Fibroblast of mammary gland (primary cell): ENCODE results near the gene BMAL1.

ENCODE experiments used
- DNase-seq: peaks from one replicate; pipeline ENCODE4 v3.0.0-alpha.2; 2010; ENCODE audit warnings: low read depth
- H3K4me3 ChIP-seq: 2 replicates; pipeline ENCODE4 v1.5.1; 2011; ENCODE audit warnings: low read depth, mild to moderate bottlenecking, low read length, moderate library complexity; ENCODE audit not compliant: control insufficient read depth
- TF ChIP-seq, protein P1 (sequence below): conservative IDR thresholded peaks from 2 replicates; pipeline ENCODE4 v1.5.1; 2011; ENCODE audit warnings: low read depth, low read length, inconsistent platforms; ENCODE audit not compliant: control insufficient read depth, insufficient read depth

BMAL1 gene

GRCh38 chr11:13318498-13319295, 41.1 kb downstream of the BMAL1 start:
- no peak for DNase-seq
- TF ChIP-seq, protein P1, sequence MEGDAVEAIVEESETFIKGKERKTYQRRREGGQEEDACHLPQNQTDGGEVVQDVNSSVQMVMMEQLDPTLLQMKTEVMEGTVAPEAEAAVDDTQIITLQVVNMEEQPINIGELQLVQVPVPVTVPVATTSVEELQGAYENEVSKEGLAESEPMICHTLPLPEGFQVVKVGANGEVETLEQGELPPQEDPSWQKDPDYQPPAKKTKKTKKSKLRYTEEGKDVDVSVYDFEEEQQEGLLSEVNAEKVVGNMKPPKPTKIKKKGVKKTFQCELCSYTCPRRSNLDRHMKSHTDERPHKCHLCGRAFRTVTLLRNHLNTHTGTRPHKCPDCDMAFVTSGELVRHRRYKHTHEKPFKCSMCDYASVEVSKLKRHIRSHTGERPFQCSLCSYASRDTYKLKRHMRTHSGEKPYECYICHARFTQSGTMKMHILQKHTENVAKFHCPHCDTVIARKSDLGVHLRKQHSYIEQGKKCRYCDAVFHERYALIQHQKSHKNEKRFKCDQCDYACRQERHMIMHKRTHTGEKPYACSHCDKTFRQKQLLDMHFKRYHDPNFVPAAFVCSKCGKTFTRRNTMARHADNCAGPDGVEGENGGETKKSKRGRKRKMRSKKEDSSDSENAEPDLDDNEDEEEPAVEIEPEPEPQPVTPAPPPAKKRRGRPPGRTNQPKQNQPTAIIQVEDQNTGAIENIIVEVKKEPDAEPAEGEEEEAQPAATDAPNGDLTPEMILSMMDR = no peak
- H3K4me3 ChIP-seq = no peak overlapping the region

DNA sequence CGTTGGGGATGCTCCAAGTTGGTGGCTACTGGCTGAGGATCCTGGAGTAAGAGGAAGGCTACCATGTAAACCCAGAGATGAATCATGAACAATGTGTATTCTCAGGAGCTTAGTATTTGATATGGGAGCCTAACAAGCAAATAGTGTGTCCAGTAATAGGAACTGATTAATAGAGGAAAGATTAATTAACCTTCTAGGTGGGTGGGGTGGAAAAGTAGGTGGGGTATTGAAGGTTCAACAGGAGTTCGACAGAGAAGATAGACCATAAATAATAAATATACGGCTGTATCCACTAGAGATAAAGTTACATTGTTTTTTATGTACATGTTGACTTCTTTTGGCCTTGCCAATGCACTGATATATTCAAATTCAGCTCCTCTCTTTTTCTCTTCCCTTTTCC, 43.1 kb downstream of the BMAL1 start:
- no peak for DNase-seq
- H3K4me3 ChIP-seq = no peak overlapping the region
- TF ChIP-seq, protein P1 = no peak

DNA sequence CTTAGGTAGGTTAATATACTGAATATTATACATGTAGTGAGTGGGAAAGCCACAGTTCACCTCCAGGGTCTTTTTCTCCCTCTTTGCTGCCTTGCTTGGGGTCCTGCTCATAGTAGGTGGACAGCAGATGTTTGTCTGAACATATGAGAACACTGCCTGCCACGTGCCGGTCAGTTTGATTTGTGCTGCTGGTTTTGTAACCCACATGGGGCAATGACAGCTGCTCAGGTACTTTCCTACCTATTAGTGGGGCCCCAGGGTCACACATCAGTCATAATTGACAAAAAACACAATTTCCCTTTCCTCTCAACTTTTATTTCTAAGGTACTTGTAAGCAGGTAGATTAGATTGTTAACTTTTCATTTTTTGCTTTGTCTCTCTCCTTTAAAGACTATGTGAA, 43.8 kb downstream of the BMAL1 start:
- DNase-seq = no peak
- no peak overlapping the region for H3K4me3 ChIP-seq
- TF ChIP-seq, protein P1 = no peak

DNA sequence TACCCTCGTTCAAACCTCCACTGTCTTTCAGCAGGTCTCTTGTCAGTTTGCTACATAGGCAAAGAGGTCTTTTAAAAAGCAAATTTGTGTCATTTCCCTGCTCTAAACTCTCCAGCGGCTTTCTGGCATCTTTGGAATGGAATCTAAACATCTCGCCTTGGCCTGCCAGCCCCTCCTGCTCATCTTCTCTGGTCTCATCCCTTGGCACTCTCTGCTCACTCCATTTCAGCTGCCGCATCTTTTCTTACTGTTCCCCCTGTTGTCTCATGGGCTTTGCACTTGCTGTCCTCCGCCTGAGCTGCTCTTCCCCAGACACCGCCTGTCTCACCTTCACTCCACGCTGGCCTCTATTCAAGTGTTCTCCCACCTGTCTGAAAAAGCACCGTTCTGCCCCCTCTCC, 46.6 kb downstream of the BMAL1 start:
- no peak overlapping the region for H3K4me3 ChIP-seq
- no peak for DNase-seq
- TF ChIP-seq, protein P1 = no peak

DNA sequence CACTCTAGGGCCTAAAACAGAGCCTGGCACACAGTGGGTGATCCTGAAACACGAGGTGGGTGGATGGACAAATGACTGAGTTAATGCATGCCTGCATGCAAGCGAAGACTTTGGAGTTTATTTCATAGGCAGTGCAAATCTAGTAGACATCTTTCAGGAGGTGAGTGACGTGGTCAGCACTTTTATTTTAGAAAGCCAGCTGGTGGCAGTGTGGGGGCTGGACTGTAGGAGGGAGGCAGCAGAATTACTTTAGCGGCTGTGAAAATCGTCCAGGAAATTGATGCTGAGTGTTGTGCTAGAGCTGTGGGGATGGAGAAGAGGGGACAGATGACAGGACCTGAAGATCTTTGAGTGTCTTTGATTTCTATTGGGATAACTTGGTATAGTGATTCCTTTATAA, 47.1 kb downstream of the BMAL1 start:
- DNase-seq = no peak
- TF ChIP-seq, protein P1 = no peak
- no peak overlapping the region for H3K4me3 ChIP-seq

GRCh38 chr11:13327421-13327820, 49.8 kb downstream of the BMAL1 start:
- TF ChIP-seq, protein P1 = no peak
- H3K4me3 ChIP-seq = no peak overlapping the region
- no peak for DNase-seq
